Stimulated activated naive CD8-positive, alpha-beta T cell treated with anti-CD3 and anti-CD28 coated beads, Interleukin-15, Interleukin-2, amounts not matched to agents 100 U/mL and 50 U/mL, for 24 hours (primary cell): ENCODE results near the gene ZMYM5.
"Not testable (repeated sequence)": the region's sequence is repeated elsewhere in the genome, so short reads cannot be mapped to it uniquely, and the experiment has no call there.

ENCODE experiments used
- ATAC-seq: fragments of 150-1000 bp; cut with Tn5 transposase; one replicate; pipeline ENCODE4 v1.10.0; 2021
- DNase-seq: peaks from one replicate; pipeline ENCODE4 v3.0.0; 2021

Gene ZMYM5

DNA sequence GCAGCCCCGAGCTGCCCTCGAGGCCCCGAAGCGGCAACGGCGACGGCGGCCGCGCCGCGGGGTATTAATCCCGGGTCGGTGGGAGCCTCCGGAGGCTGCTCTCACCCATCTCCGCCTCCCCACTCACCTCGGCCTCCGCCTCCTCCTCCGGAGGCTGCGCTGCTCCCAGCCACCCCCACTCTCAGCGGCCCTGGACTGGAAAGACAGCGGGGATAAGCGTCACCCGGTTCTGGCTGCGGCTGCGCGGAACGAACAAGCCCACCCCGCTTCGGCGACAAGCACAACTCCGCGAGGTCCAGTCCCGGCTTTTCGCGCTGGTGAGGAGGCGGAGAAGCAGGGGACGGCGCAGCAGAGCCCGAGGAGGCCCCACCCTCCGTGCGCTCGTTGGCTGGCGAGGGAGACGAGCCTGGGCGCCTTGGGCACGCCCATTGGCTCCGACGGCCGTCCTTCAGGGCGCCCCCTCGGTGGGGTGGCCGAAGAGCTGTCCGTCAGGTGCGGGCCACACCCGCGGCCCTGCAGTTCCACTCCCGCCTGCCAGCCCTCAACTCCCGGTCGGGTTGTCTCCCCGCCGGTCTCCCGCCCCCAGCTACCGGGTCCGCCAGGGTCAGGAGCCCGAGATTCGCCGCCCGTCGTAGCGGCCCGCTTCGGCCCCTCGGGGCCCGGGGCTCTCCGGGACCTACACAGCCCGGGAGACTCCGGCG is at the start of gene ZMYM5:
ZMYM5 (minus strand) TSS at position 327 of the 701 bp plus-strand sequence. CDS start 11,469 bp downstream, outside the sequence.
- DNase-seq (peak; percentile 97), ATAC-seq (peak; percentile 94)

DNA sequence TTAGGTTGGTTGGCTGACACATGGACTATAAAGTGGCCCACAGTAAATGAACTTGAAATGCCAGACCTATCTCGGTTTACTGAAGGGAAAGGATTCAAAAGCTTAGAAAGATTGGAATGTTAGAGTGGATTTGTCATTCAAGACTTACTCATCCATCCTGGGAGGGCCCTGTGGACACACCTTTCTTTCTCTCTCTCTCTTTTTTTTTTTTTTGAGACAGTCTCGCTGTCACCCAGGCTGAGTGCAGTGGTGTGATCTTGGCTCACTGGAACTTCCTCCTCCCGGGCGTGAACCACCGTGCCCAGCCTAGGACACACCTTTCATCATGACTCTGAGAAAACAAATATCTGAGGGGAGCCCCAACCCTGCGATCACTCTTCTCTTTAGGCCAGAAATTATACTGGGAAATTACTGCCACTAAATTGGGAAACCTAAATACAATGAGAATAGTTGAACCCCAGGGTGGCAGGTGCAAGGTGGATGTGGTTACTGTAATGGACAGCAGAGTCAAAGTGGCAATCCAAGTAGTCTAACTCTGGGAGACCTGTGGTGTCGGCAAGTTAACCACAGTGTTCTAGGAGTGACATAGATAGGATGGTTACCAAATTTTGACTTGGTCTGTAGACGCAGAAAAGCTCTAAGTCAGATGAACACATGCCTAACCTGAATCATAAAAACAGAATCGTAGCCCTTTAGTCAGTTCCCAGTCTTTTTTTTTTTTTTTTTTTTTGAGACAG is 47.1 kb upstream of the ZMYM5 start:
- no peak for ATAC-seq
- no peak for DNase-seq

GRCh38 chr13:19908350-19908986 is 45.0 kb upstream of the ZMYM5 start:
- ATAC-seq (no peak), DNase-seq (no peak)

DNA sequence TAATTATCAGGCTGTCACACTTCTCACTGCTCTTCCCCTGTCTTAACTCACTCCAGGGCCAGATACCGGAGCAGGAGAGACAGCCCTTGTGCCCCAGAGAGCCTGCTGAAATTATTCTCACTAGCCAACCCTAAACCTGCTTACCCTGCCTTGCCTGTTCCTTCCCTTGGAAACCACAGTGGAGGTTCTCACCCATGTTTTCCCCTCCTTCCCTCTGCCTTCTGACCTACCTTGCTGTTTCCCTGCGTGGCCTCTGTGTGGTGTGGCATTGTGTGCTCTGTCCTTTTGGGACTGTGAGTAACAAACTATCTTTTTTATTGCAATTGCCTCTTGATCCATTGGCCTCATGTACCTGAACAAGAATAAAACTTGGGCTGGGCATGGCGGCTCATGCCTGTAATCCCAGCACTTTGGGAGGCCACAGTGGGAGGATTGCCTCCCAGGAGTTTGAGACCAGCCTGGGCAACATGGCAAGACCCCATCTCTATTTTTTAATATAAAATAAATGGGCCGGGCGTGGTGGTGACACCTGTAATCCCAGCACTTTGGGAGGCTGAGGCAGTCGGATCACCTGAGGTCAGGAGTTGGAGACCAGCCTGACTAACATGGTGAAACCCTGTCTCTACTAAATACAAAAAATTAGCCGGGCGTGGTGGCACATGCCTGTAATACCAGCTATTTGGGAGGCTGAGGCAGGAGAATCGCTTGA is 42.2 kb upstream of the ZMYM5 start:
- not testable (repeated sequence) for ATAC-seq, DNase-seq

DNA sequence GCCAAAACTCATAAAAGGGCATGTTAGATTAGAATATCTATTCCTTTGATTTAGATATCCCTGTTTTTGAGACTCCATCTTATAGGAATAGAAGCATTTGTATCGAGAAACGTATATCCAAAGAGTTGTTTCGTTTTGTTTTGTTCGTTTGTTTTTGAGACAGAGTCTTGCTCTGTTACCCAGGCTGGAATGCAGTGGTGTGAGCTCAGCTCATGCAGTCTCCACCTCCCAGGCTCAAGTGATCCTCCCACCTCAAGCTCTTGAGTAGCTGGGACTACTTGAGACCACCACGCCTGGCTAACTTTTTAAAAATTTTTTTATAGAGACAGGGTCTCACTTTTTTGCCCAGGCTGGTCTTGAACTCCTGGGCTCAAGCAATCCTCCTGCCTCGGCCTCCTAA is 26.6 kb upstream of the ZMYM5 start:
- DNase-seq (no peak), ATAC-seq (no peak)

GRCh38 chr13:19888799-19889198 is 25.4 kb upstream of the ZMYM5 start:
- DNase-seq (no peak), ATAC-seq (no peak)

GRCh38 chr13:19882231-19882630 is 18.8 kb upstream of the ZMYM5 start:
- ATAC-seq = no peak

GRCh38 chr13:19881641-19882040 is 18.2 kb upstream of the ZMYM5 start:
- ATAC-seq (no peak), DNase-seq (no peak)

More at GRCh38 chr13:19882231-19882630, 18.8 kb upstream of the ZMYM5 start:
- DNase-seq = no peak

GRCh38 chr13:19864746-19865309 is 1.4 kb upstream of the ZMYM5 start:
- ATAC-seq = no peak
- peak; percentile 75 for DNase-seq

- ATAC-seq = peak; percentile 28
- DNase-seq = peak; percentile 68
Observed at GRCh38 chr13:19864024-19864745, 736 bp upstream of the ZMYM5 start.

DNA sequence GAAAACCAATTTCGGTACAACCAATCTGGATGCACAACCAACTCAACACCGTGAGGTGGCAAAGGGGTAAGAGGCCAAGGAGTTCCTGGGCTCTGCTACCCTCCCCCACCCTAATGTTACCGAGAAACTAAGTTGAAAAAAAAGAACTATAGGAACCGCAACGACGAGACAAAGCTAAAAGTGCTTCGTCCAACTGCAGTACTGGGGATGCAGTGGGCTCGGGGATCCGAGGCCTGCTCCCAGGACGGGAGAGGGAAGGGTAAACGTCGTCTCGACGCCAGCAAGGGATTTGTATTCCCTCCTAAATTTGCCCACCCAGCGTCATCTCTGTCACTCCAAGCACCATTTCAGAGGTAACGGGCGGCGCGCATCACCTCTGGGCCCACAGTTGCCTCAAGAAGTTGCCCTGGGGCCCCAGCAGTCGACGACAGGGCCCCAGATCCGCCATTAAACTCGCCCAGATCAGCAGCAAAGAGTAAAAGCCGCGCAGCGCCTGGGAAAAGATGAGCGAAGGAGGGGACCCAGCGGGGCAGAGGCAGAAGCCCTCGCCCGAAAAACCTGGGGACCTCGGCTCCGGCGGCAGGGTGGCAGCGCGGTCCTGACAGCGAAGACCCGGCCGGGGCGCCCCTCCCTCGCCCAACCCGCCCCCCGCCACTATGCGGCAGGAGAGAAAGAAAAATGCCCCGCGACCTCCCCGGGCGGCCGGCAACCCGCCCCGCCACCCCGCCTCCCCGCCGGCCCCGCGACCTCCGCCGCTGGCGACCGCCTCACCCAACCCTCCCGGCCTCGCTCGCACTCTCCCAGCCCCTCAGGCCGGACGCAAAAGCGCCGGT is 752 bp downstream of the ZMYM5 start:
- peak; percentile 57 for DNase-seq
- no peak for ATAC-seq

- ATAC-seq (no peak), DNase-seq (no peak)
Observed at GRCh38 chr13:19861762-19862161, 1.7 kb downstream of the ZMYM5 start.

- ATAC-seq (no peak), DNase-seq (peak; percentile 14)
Observed at GRCh38 chr13:19860884-19861655, 2.4 kb downstream of the ZMYM5 start.

DNA sequence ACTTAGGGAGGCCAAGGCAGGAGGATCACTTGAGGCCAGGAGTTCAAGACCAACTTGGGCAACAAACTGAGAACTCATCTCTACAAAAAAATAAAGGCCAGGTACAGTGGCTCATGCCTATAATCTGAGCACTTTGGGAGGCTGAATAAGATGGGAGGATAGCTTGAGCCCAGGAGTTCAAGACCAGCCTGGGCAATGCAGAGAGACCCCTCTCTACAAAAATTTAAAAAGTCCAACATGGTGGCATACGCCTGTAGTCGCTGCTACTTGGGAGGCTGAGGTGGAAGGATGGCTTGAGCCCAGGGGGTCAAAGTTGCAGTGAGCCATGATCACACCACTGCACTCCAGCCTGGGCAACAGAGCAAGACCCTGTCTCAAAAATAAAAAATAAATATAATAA is 5.8 kb downstream of the ZMYM5 start:
- ATAC-seq, DNase-seq: not testable (repeated sequence)

GRCh38 chr13:19852766-19853165 is 10.7 kb downstream of the ZMYM5 start:
- DNase-seq (no peak), ATAC-seq (no peak)

DNA sequence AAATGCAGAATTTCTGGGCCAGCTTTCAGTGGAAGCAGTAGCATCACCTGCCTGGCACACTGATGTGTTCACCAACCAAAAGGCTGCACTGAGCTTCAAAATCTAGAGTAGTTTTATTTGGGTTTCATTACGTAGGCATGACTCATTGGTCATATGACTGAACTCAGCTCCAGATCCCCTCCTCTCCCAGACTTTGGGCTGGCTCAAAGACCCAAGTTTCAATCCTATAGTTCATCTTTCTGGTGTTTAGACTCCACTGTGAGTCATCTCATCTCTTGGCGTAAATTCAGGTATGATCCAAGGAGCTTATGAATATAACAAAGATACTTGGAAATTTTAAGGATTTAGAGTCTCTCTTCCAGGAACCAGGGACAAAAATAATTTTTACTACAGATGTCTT is 17.7 kb downstream of the ZMYM5 start:
- peak; percentile 10 for DNase-seq
- ATAC-seq = peak; percentile 77

GRCh38 chr13:19838865-19839275 is 24.6 kb downstream of the ZMYM5 start:
- DNase-seq (no peak), ATAC-seq (no peak)

DNA sequence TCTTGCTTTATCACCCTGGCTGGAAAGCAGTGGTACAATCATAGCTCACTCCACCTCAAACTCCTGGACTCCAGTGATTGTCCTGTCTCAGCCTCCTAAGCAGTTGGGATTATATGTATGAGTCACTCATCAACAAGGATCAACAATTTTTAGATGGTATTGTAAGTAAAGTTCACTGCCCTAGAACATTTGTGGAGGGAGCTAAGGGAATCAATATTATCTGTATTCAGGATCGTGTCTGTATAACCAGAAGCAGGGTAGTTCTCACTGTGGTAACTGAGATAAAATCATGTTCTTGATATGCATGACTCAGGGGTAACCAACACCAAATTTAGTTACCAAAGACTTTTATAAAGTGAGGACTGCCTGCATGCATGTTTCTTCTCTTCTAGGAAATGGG is 27.0 kb downstream of the ZMYM5 start:
- ATAC-seq (no peak), DNase-seq (no peak)

- no peak for ATAC-seq
- no peak for DNase-seq
Observed at GRCh38 chr13:19834704-19835103, 28.7 kb downstream of the ZMYM5 start.

- no peak for ATAC-seq
- DNase-seq = no peak
Observed at GRCh38 chr13:19822673-19823072, 40.8 kb downstream of the ZMYM5 start.
